ENCODE data around the gene CREB3L2.
A peak's percentile ranks its signal among the peaks of the same experiment; 100 is the strongest.

The CREB3L2 gene

DNA sequence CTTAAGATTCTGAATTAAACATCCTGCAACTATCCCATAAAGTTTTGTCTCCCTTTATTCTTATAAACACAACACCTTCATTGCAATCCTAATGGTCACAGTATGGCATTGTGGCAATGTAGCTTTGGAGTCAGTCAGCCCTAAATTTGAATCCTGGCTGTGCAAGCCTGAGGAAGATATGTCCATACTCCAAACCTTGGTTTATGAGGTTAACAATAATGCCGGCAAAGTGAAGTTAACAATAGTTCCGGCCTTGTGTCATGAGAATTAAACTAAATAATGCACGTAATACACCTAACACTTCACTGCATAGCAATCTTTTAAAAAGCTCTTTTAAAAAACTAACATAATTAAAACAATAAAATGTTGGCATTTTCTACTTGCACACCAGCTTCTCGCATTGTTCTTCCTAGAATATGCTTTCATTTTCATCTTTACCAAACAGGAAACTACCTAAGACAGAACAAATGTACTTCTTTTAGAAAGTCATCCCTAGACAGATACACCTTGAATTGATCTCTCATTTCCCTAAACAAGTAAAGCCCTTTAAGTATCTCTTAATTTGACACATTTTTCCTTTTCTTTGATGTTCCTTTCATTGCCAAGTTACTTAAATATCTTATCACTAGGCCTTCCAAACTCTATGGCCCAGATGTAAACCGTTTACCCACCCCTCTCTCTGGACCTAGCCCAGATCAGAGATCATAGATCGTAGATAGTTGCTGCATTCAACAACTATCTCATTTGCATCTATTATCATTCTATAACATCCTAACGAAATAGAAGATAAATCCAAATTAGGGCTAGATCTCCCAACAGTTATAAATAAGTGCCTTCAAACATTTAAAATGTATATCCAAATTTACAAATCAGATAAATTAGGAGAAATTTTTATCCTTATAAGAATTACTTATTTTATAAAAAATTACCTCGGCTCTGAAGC lies 66.7 kb downstream of the CREB3L2 start:
- TF ChIP-seq, protein P1, sequence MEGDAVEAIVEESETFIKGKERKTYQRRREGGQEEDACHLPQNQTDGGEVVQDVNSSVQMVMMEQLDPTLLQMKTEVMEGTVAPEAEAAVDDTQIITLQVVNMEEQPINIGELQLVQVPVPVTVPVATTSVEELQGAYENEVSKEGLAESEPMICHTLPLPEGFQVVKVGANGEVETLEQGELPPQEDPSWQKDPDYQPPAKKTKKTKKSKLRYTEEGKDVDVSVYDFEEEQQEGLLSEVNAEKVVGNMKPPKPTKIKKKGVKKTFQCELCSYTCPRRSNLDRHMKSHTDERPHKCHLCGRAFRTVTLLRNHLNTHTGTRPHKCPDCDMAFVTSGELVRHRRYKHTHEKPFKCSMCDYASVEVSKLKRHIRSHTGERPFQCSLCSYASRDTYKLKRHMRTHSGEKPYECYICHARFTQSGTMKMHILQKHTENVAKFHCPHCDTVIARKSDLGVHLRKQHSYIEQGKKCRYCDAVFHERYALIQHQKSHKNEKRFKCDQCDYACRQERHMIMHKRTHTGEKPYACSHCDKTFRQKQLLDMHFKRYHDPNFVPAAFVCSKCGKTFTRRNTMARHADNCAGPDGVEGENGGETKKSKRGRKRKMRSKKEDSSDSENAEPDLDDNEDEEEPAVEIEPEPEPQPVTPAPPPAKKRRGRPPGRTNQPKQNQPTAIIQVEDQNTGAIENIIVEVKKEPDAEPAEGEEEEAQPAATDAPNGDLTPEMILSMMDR (IDR thresholded peaks at IDR 0.05; ENCODE audit: extremely low read depth, missing control alignments) = no peak
- DNase-seq (ENCODE audit: low spot score) = peak; percentile 46

DNA sequence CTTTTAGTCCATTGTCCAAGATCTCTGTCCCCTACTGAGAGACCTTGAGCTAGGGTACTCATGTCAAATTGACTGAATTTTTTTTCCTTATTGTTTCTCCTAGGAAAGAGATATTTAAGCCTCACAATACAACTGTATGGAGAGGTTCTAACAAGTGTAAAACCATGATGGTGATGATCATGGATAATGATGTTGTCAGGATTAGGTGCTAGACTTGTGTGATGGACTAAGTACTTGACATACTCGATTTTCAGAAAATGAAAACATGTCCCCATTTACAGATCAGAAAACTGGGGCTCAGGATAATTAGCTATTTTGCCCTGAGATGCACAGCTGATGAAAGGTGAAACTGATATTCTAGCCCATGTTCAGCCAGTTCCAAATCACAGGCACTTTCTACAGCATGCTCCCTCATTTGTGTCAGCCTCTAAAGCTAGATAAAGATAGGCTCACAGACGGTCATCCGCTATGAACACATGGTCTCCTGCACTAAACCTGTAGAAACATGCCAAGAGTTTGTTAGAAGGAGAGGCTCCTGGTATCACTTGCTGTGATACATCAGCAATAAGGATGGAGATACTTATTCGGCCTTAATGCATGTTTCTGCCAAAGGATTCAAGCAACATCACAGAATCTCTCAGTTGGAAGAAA lies 67.6 kb downstream of the CREB3L2 start:
- DNase-seq (ENCODE audit: low spot score) = no peak
- TF ChIP-seq, protein P1 (IDR thresholded peaks at IDR 0.05; ENCODE audit: extremely low read depth, missing control alignments) = no peak

DNA sequence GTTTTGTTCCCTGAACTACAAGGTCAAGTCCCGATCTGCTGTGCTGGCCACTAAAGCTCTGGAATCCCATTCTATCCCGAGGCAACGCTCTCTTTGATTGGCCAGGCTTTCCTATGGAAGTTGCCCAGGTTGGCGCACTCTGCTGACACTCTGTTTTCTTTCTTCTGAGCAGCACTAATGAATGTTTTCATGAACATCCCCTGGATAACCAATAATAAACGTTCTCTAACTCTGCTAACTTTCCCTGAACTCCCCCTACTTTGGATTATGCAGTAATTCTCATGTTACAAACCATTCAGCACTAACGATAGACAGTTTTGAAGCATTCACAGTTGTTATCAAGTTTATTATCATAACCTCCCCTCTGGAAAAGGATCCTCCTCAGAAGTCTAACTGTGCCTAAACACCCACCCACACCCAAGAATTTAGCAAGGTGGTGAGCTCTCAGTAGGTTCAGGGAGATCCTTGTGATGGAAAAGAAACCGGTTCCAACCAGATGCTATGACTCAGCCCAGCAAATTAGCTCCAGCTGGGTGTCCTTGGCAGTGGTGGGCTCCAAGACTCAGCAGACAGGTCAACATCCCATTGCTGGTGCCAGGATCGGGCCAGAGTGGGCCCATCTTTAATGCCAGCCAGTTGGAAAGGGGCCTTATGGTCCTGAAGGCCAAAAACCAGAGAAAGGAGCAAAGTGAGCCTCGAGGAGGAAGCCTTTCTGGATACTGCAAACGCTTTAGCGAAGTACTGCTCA lies 68.4 kb downstream of the CREB3L2 start:
- DNase-seq (ENCODE audit: low spot score) = no peak

DNA sequence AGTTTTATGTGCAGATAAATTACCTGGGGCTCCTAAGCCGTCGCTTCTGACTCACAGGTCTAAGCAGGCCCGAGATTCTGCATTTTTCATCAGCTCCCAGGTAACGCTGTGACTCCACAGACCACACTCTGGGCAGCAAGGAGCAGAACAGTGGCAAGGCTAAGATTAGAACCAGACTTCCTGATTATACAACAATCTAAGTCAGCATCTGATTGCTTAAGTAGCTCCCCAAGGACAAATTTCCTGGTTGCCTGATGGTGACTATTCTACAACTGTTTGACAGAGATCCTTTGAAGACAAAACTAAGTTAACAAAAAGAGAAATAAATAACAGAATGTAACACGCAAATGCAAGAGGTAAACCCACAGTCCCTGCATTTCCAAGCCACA lies 69.0 kb downstream of the CREB3L2 start:
- TF ChIP-seq, protein P1 (IDR thresholded peaks at IDR 0.05; ENCODE audit: extremely low read depth, missing control alignments) = no peak
- no peak for DNase-seq (ENCODE audit: low spot score)

More for the DNA sequence above, 68.4 kb downstream of the CREB3L2 start:
- TF ChIP-seq, protein P1 (IDR thresholded peaks at IDR 0.05; ENCODE audit: extremely low read depth, missing control alignments) = no peak

DNA sequence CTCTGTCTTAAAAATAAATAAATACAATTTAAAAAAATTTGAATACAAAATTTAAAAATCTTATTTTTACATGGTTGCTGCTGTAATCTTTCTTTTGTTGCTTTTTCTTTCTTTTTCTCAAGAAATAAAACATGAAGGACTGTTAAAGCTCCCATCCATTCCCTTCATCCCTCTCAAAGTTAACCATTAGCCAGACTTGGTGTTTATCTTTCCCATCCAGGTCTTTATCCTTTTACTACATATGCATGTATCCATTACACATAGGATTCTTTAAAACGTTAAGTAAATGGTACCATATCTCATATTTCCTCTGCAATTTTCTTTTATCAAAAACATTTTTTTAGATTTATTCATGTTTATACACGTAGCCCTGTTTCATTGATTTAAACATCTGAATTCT lies 70.1 kb downstream of the CREB3L2 start:
- DNase-seq (ENCODE audit: low spot score) = no peak

DNA sequence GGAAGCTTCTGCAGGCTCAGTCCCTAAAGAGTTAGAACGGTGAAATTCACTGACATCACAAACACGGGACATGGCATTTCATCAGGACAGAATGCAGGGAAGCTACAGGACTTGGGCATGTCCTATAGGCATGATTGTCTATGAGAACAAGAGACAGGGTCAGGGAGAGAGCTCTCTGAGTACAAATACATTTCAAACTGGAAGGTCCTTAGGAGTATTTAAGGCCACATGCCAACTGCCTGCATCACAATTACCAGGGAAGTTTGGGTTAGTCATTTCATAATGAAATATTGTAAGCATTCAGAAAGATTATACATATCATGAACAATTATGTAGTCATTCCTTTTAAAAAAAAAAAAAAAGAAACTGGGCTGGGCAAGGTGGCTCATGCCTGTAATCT lies 71.3 kb downstream of the CREB3L2 start:
- DNase-seq (ENCODE audit: low spot score) = no peak
- TF ChIP-seq, protein P1 (IDR thresholded peaks at IDR 0.05; ENCODE audit: extremely low read depth, missing control alignments) = no peak

More for the DNA sequence above, 70.1 kb downstream of the CREB3L2 start:
- TF ChIP-seq, protein P1 (IDR thresholded peaks at IDR 0.05; ENCODE audit: extremely low read depth, missing control alignments) = no peak
